ENCODE data around the gene BRD8. TPM values are rescaled to one million over a fixed set of nuclear protein-coding genes. Genes with fewer than 3 reads are reported as not detected.

The BRD8 gene
- total RNA-seq, 1 donor from 2014 or later: 33.1 TPM

DNA sequence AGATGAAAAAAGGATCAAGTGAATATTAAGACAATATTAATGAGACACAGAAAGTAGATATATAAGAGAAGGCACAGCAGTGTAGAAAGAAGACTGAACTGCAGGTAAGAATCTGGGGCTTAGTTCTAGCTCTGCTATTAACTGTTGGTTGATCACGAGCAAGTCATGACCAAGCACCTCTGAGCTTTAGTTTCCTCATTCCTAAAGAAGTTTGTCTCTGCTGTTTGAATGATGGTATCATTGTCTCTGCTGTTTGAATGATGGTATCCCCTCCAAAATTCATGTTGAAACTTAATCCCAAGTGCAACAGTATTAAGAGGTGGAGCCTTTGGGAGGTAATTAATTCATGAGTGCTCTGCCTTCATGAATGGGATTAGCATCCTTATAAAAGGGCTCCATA is 36.7 kb downstream of the BRD8 start:
- DNase-seq (ENCODE audit: low spot score): no peak
- TF ChIP-seq CTCF (IDR thresholded peaks at IDR 0.05): no peak
- no peaks in the 10 kb centered on the region for H3K9me3 Mint-ChIP-seq (ENCODE audit: low read depth)
- no peaks in the 10 kb centered on the region for H3K36me3 Mint-ChIP-seq (ENCODE audit: low read depth)
- H3K4me3 Mint-ChIP-seq (ENCODE audit: unreplicated experiment): no peak overlapping the region
- no peaks in the 10 kb centered on the region for H3K27me3 Mint-ChIP-seq (ENCODE audit: low read depth)
- H3K27ac Mint-ChIP-seq (ENCODE audit: unreplicated experiment): no peak overlapping the region
- peaks cover 8% of the 10 kb centered on the region for H3K4me1 Mint-ChIP-seq (ENCODE audit: low read depth)

- no peaks in the 10 kb centered on the region for H3K9me3 Mint-ChIP-seq (ENCODE audit: low read depth)
- TF ChIP-seq CTCF (IDR thresholded peaks at IDR 0.05): no peak
- H3K36me3 Mint-ChIP-seq (ENCODE audit: low read depth): no peaks in the 10 kb centered on the region
- DNase-seq (ENCODE audit: low spot score): no peak
- H3K4me1 Mint-ChIP-seq (ENCODE audit: low read depth): peaks cover 8% of the 10 kb centered on the region
- H3K27me3 Mint-ChIP-seq (ENCODE audit: low read depth): no peaks in the 10 kb centered on the region
- H3K27ac Mint-ChIP-seq (ENCODE audit: unreplicated experiment): no peak overlapping the region
- no peak overlapping the region for H3K4me3 Mint-ChIP-seq (ENCODE audit: unreplicated experiment)
Measured at GRCh38 chr5:138140268-138140667, 38.2 kb downstream of the BRD8 start.

DNA sequence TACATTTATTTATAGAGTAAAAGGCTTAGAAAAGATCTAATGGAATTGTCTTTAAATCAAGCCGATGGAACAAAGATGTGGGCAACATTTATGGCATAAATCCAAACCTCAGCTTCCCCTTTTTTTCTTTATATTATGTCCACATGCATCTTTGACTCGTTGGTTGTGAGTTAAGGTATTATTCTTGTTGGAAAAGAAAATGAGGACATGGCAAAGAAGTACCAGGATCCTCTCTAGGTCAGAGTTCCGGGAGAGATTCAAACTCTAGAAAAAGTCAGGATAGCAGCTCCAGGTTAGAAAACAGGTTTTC is 38.7 kb downstream of the BRD8 start:
- H3K4me1 Mint-ChIP-seq (ENCODE audit: low read depth): peaks cover 8% of the 10 kb centered on the region
- H3K9me3 Mint-ChIP-seq (ENCODE audit: low read depth): no peaks in the 10 kb centered on the region
- H3K4me3 Mint-ChIP-seq (ENCODE audit: unreplicated experiment): peak overlapping the region; percentile 80
- no peak for DNase-seq (ENCODE audit: low spot score)
- TF ChIP-seq CTCF (IDR thresholded peaks at IDR 0.05): no peak
- H3K27me3 Mint-ChIP-seq (ENCODE audit: low read depth): no peaks in the 10 kb centered on the region
- H3K27ac Mint-ChIP-seq (ENCODE audit: unreplicated experiment): no peak overlapping the region
- H3K36me3 Mint-ChIP-seq (ENCODE audit: low read depth): no peaks in the 10 kb centered on the region

DNA sequence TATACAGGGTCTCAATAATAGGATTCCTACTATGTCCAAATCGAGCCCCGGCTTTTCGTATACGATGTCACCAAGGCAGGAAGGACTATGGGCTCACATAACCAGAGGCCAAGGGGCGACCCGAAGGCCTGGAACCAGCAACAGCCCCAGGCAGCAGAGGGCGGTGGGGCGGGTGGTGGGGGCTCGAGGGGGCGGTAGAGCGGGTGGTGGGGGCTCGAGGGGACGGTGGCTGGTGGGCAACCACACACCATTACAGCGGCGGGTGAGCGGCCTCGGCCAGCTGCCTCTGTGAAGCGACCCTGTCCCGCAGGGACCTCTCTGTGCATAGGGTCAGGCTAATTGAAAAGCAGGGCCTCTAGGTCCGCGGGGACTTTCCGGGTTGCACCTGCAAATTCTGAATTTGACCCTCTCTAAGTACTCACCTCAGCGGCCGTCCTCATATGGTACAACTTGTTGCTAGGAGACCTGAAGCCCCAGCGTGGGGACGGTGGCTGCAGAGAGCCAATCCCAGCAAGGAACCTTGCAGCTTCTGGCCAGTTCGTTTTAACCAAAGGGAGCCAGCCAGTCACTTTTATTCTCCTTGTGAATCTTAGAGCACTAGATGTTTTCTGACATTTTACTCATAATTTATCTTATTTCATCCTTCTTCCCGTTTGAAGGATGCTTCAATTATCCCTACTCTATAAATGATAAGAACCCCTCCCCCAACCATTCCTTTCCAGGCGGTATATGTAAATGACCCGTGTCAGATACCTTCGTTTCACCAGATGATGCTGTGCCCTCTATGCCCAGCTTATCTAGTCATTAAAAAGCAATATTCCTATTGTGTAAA is 39.3 kb downstream of the BRD8 start, which contains the start of gene NME5:
Gene NME5 (minus strand): TSS at position 480 of the 832 bp plus-strand sequence. CDS start 648 bp downstream, outside the sequence.
- DNase-seq (ENCODE audit: low spot score): no peak
- Mint-ChIP-seq H3K36me3 (ENCODE audit: low read depth) (no peaks in the 10 kb centered on the region), H3K9me3 (ENCODE audit: low read depth) (no peaks in the 10 kb centered on the region), H3K27me3 (ENCODE audit: low read depth) (no peaks in the 10 kb centered on the region), H3K4me3 (ENCODE audit: unreplicated experiment) (peak within 1 kb of the TSS; percentile 80), H3K27ac (ENCODE audit: unreplicated experiment) (no peak within 1 kb of the TSS), H3K4me1 (ENCODE audit: low read depth) (peaks cover 8% of the 10 kb centered on the region)
- TF ChIP-seq CTCF (IDR thresholded peaks at IDR 0.05): no peak

DNA sequence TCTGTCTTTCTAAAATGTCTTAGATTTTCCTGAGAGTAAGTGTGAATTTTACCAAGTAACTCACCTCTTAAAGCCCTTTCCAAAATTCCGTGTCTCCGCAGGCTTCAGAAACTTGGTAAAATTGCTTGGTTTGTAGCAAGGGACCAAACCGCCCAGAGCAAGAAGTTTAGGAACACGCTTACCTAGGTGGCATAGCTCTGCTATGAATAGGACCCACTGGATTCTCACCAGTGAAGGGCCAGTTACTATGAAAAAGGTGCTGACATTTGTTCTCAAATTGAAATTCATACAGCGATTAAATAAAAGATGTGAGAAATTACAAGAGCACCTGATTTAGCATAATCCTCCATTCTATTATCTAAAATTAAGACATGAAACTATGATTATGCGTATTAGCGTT is 45.9 kb downstream of the BRD8 start:
- Mint-ChIP-seq H3K9me3 (ENCODE audit: low read depth) (no peaks in the 10 kb centered on the region), H3K36me3 (ENCODE audit: low read depth) (no peaks in the 10 kb centered on the region), H3K4me1 (ENCODE audit: low read depth) (peaks cover 5% of the 10 kb centered on the region), H3K27me3 (ENCODE audit: low read depth) (peaks cover 4% of the 10 kb centered on the region), H3K4me3 (ENCODE audit: unreplicated experiment) (no peak overlapping the region), H3K27ac (ENCODE audit: unreplicated experiment) (no peak overlapping the region)
- TF ChIP-seq CTCF (IDR thresholded peaks at IDR 0.05): no peak
- no peak for DNase-seq (ENCODE audit: low spot score)

Measured in chondrocyte (in vitro differentiated cells).